GM19467 (cell line): Measurements from ENCODE around the gene METTL2B.

Experiments used
- ATAC-seq: cut with Tn5 transposase; IDR thresholded peaks from one replicate; pipeline ENCODE4 v1.9.1; 2021; ENCODE audit warnings: mild to moderate bottlenecking, moderate library complexity; ENCODE audit not compliant: unreplicated experiment

Gene METTL2B, protein sequence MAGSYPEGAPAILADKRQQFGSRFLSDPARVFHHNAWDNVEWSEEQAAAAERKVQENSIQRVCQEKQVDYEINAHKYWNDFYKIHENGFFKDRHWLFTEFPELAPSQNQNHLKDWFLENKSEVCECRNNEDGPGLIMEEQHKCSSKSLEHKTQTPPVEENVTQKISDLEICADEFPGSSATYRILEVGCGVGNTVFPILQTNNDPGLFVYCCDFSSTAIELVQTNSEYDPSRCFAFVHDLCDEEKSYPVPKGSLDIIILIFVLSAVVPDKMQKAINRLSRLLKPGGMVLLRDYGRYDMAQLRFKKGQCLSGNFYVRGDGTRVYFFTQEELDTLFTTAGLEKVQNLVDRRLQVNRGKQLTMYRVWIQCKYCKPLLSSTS

GRCh38 chr7:128476402-128477335 lies at the start of gene METTL2B:
Gene METTL2B (plus strand): TSS chr7:128476748. CDS start chr7:128476766, 18 bp downstream.
- ATAC-seq, result peak; percentile 88

DNA sequence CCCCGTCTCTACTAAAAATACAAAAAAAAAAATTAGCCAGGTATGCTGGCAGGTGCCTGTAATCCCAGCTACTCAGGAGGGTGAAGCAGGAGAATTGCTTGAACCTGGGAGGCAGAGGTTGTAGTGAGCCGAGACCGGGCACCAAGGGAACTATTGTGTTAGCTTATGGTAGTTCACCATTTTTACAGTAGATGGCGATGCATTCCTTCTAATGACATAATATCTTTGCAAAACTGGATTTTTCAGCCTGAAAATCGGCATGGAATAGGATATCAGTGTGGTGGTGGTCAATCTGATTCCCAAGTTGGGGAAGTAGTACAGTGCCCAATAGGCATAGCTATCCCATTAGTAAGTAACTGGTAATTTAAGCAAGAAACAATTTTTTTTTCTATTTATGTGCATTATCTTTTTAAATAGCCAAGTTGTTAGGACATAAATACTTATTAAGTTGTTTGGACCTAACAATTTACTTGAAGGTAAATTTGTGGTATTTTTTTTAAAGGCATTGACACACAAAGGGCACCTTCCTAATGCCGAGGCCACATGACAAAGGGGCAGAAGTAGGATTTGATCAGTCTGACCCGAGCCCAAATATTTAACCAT lies 49.2 kb upstream of the METTL2B start:
- no peak for ATAC-seq

GRCh38 chr7:128430207-128430606 lies 46.3 kb upstream of the METTL2B start:
- ATAC-seq, result no peak

DNA sequence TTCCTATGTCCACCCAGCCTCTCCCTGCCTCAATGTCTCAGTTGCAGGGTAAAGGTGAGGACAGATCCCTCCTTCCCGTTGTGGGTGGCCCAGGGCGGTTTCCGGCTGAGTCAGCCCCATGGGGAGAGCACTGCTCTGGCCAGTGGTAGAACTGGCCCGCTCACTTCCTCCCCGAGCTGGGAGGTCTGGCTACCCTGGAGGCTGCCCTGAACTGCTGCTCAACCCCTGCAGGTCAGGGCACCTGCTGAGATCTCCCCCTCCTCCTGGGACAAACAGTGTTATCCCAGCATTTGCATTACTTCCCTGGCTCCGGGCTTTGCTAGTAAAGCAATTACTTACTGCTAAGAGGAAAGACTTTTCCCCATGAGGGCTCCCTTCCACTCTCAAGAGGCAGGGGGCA lies 45.3 kb upstream of the METTL2B start:
- ATAC-seq, result no peak

DNA sequence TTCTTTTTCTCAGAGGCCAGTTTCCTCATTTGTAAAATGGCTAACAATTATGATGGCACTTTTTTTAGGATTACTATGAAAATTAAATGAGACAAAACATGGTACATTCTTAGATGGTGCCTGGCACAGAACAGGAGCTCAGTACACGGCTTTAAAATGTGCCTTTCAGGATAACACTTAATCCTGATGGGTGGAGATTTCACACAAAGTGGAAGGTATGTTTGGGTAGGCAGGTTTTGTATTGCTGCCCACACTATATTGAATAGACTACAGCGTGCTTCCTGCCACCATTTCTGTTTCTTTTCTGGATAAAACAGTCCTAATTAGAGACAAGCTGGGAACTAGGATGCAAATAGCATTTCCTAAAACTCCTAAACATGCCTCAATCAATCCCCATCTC lies 44.8 kb upstream of the METTL2B start:
- ATAC-seq, result no peak

- ATAC-seq, result no peak
Measured at GRCh38 chr7:128434413-128435326, 41.9 kb upstream of the METTL2B start.

DNA sequence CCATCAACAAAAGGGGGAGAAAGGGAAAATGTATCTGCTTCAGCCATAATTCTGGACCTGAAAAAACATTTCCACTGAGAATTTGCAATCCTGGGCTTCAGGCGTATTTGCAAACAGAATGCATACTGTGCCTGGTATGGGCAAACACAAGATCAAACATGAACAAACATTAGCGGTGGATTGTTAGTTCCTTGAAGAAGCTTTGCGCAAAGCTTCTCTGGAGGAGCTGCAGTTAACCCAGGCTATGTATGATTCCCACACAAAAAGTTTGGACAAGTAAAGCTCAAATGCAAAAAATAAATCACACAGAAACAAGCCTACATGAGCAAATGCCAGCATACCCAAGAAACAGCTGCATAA lies 41.2 kb upstream of the METTL2B start:
- ATAC-seq, result no peak

DNA sequence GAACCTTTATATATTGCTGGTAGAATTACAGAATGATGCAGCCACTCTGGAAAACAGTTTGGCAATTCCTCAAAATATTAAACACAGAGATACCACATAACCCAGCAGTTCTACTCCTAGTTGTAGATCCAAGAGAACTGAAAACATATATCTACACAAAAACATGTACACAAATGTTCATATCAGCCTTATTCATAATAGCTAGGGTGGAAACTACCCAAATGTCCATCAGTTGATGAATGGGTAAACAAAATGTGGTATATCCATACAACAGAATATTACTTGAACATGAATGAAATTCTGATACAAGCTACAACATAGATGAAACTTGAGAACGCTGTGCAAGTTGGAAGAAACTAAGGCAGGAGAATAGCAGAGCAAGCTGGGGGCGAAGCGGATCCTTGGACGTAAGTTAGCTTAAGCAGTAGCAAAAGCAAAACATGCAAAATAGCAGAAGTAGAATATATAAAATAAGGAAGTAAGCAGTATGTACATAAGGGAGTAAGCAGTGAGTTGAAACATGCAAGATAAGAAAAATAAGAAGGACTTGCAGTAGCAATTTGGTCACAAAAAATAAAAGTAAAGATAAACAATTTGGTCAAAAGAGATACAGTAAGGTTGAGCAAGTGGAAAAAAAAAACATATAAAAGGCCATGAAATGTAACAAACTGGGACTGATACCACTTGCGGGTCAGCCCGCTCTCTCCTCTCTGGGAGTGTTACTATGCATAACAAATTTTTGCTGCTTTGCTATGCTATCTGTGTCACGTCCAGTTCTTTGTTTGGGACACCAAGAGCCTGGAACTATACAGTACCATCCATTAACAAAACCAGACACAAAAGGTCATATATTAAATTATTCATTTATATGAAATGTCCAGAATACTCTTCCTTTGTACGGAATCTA lies 38.9 kb upstream of the METTL2B start:
- no peak for ATAC-seq

GRCh38 chr7:128442356-128442755 lies 34.2 kb upstream of the METTL2B start:
- no peak for ATAC-seq

DNA sequence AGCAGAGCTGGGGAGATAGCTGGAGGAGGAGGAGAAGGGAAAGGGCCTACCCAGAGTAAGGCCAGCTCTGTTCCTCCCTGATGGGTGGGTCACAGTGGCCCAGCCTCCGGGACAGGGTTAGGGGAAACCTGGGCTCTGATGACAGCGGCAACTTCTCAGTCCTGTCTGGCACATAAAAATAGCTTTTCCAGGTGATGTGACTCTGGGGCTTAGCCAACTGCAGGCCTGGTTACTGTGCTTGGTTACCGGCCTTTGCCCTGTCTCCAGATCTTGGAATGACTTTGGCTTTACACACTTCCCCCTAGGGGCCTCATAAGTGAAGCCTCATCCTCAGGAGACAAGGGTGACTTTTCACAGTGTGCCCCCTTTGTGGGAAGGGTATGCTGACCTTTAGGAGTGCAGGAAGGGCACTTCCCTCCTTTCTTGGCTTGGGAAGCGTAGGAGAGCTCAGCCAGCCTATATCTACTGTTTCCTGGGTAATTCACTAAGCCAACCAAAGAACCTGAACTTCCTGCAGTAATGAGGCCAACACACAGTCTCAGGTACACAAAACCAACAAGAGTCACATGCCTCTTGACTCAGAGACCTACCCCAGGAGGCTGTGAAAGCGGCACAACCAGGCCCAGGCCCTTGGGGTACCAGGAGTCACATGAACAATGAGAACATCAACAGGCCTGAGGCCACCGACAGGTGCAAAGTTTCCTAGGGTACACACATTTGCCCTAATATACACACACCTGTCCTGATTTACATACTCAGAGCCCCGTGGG lies 32.5 kb upstream of the METTL2B start:
- no peak for ATAC-seq

DNA sequence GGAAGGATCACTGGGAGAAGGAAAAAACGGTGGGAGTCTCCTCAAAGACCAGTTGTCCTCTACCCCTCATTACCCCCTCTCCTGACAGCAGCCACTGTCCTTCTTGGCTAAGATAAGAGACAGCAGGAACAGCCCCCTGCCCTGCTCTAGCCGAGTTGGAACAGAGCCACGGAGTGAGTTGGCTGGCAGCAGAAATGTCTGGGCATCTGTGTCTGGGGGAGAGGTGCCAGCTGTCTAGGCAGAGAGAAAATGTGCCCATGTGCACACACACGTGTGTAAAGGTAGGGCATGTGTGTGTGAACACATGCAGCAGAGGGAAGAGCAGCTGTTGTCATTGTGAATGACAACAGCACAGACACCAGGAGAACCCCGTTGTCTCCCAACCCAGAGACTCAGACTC lies 30.2 kb upstream of the METTL2B start:
- no peak for ATAC-seq

- ATAC-seq, result no peak
Measured at GRCh38 chr7:128447941-128448564, 28.5 kb upstream of the METTL2B start.

- ATAC-seq, result no peak
Measured at GRCh38 chr7:128448751-128449302, 27.7 kb upstream of the METTL2B start.

- ATAC-seq, result no peak
Measured at GRCh38 chr7:128450409-128450808, 26.1 kb upstream of the METTL2B start.

GRCh38 chr7:128450913-128451312 lies 25.6 kb upstream of the METTL2B start:
- no peak for ATAC-seq

DNA sequence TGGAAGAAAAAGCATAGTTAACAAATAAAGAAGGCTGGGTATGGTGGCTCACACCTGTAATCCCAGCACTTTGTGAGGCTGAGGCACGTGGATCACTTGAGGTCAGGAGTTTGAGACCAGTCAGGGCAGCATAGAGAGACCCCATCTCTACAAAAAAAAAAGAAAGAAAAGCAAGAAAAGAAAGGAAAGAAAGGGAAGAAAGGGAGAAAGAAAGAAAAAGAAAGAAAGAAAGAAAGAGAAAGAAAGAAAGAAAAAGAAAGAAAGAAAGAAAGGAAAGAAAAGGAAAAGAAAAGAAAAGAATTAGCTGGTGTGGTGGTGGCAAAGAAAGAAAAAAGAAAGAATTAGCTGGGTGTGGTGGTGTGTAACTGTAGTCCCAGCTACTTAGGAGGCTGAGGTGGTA lies 24.0 kb upstream of the METTL2B start:
- ATAC-seq, result no peak

DNA sequence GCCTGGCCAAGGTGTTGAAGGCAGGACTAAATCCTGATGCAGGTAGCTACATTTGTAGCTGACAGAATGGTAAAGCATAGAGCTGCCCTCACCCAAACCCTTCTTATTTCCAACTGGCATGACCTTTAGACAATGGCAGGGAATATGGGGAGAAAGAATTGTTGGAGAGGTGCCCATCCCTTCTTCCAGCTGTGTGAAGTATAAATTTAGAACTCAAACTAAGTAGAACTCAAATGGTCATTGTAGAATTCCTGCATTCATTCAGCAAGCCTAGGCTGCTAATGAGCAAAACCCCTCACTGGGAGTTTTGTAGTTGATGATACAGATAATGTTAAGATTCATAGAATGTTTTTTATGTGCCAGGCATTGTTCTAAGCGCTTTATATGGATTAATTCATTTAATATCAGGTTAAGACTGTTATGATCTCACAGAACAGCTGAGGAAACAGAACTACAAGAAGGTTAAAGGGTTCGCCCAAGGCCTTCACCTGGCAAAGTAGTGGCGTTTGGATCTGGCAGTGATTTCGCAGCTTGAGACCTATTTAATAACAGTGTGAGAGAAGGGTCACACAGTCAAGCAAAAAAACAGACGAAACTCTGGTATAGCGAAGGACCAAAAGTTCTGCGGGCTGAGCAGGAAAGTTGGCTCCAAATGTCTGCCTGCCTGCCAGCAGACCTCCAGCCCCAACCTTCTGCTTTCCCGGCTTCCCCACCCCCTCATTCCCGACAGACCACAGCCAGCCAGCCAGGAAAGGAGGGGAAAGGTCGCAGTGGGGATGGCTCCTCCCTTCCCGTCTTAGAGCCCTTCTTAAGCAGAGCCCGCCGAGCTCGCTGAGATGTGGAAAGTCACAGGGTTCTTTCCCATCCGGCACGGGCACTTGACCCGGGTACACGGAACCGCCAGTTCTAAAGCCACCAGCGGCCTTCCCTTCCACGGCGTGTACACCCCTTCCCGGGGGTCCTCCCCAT lies 22.4 kb upstream of the METTL2B start:
- ATAC-seq, result no peak
